ENCODE measurements around the gene ZNF71.
"Not testable (repeated sequence)": the region's sequence is repeated elsewhere in the genome, so short reads cannot be mapped to it uniquely, and the experiment has no call there.

ZNF71 gene

GRCh38 chr19:56623006-56623405 lies 27.9 kb downstream of the ZNF71 start:
- DNase-seq: no peak

DNA sequence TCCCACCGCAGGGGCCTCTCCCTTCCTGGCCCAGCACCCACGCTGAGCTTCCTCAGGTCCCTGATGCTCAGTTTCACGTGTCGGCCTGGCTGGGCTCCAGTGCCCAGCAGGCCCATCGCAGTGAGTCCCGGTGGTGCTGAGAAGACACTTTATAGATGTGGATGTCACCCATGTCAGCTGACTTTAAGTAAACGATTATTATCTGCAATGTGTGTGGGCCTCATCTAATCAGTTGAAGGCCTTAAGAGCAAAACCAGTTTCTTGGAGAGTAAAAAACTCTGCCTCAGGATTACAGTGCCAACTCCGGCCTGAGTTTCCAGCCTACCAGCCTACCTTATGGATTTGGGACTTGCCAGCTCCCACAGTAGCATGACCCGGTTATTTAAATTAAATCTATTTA lies 30.6 kb downstream of the ZNF71 start:
- no peak for DNase-seq

DNA sequence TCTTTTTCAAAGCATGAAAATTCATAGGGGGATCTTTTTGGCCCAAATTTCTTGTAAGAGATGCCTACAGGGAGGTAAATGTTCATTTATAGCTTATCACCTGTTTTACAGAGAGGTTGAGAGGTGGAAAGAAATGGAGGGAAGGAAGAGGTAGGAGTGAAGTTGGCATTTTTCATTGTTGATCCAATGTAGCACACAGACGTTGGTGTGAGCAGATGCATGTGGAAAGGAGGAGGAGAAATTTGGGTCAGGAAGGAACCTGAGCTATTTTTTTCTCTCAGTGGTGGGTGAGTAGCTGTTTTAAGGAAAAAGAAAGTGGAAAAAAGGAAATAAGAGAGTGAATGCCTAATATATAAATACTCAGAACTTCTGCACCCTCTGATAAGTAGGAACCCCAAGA lies 37.9 kb downstream of the ZNF71 start:
- DNase-seq: no peak

GRCh38 chr19:56637976-56638555 lies 43.0 kb downstream of the ZNF71 start:
- peak; percentile 89 for DNase-seq

DNA sequence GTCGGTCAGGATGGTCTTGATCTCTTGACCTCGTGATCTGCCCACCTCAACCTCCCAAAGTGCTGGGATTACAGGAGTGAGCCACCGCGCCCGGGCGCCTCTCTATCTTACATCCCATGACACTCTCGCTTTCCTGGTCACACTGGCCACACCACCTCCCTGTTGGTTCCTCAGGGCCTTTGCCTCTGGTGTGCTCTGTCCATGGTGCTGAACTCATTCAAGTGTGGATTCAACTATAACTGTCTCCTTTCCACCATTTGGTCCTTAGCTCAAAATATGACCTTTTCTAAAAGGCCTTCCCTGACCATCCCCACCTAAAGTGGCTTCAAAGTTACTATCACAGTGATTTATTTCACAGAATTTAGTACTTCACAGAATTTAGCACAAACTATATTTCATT lies 44.1 kb downstream of the ZNF71 start:
- DNase-seq: no peak

GRCh38 chr19:56642711-56643459 lies 47.8 kb downstream of the ZNF71 start, which contains the start of gene SMIM17:
TSS of gene SMIM17 (plus strand) at chr19:56643159. CDS start at chr19:56645668, 2,509 bp downstream.
- no peak for DNase-seq

DNA sequence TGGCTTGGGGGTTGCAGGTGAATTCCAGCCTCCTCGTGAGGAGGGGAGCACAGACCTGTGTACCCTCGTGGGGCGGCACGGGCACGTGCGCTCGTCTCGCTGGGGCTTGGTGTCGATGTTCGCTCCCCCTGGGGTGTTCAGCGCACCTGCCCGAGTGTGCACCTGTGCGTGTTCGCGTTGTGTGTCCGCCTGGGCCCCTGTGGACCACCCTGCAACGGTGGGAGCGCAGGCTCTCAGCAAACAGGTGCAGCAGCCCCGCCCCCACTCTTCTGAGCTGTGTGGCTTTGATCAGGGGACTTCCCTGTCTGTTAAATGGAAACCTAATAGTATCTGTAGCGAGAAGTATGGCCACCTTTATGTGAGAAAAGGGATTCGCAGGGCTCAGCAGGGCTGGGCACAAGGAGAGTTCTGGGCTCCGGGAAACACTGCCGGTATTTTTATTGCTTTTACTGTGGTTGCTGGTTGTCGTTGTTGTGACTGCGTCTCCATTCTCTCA lies 48.4 kb downstream of the ZNF71 start:
- DNase-seq: no peak

DNA sequence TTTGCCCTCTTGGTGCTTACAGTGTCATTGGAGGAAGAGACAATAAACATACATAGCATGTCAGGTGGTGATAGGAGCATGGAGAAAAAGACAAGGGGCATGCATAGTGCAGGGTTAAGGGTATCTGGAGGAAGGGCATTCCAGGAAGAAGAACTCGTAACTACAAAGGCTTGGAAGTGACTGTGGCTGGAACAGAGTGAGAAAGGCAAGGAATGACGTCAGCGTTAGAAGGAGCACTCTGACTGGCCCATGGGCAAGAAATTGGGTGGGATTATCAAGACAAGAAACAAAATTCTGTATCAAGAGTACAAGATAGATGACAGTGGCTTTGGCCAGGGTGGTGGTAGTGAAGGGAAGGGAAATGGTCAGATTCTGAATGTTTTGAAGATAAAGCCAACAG lies 59.0 kb downstream of the ZNF71 start:
- no peak for DNase-seq

DNA sequence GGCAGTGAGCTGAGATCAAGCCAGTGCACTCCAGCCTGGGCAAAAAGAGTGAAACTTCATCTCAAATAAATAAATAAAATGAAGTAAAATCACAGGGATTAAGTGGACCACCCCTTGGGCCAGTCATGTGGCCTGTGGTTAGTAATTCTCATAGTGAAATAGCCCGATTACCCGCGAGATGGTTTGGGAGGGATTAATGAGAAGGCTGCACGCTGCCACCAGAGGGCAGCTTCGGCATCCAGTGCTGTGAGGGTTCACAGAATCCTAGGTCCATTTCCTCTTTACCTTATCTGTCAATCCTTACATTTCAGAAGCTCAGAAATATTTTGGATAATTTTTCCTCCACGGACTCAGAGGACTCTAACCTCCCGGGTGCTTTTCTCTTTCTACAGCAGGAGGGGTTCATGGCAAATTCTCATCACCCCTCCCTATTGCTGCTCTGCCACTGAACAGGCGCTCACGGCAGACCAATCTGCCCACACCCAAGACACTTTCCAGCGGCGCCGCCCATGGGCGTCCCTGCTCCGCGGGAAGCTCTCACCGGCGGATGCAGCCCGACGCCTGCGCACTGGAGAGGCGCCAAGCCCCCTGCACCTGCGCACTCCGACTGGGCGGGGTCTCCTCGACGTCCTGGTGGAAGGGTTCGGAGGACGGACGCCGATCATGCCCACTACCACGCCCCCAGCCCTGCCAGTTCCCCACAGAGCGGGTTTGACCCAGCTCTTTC lies 65.4 kb downstream of the ZNF71 start:
- no peak for DNase-seq

DNA sequence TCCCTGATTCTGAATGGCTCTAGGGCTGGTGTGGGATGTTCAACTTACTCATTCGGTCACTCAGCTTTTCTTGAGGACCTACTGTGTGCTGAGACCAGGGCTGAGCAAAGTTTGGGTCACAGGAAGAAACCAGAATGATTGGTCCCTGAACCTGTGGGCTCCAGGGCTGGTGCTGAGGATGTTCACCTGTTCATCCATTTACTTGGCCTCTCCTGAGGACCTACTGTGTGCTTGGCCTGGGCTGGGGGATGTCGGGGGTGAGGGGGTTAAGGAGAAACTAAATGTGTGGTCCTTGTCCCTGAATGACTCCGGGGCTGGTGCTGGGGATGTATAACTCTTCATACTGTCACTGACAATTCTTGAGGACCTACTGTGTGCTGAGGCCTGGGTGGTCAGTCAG lies 66.1 kb downstream of the ZNF71 start:
- DNase-seq: no peak

DNA sequence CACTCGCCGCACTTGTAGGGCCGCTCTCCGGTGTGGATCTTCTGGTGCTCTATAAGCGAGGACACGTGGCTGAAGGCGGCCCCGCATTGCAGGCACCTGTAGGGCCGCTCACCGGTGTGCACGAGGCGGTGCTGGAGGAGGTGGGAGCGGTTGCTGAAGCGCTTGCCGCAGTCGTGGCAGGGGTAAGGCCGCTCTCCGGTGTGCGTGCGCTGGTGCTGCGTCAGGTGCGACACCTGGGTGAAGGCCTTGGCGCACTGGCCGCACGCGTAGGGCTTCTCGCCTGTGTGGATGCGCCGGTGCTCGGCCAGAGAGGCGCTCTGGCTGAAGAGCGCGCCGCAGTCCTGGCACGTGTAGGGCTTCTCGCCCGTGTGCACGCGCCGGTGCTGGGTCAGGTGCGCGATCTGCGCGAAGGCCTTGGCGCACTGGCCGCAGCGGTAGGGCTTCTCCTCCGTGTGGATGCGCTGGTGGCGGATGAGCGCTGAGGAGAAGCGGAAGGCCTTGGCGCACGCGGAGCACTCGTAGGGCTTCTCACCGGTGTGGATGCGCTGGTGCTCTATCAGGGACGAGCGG lies 68.9 kb downstream of the ZNF71 start:
- no peak for DNase-seq

GRCh38 chr19:56664511-56664910 lies 69.4 kb downstream of the ZNF71 start:
- no peak for DNase-seq

GRCh38 chr19:56667311-56667870 lies 72.3 kb downstream of the ZNF71 start:
- no peak for DNase-seq

- no peak for DNase-seq
These were observed 73.6 kb downstream of the ZNF71 start for GRCh38 chr19:56668676-56669075.

DNA sequence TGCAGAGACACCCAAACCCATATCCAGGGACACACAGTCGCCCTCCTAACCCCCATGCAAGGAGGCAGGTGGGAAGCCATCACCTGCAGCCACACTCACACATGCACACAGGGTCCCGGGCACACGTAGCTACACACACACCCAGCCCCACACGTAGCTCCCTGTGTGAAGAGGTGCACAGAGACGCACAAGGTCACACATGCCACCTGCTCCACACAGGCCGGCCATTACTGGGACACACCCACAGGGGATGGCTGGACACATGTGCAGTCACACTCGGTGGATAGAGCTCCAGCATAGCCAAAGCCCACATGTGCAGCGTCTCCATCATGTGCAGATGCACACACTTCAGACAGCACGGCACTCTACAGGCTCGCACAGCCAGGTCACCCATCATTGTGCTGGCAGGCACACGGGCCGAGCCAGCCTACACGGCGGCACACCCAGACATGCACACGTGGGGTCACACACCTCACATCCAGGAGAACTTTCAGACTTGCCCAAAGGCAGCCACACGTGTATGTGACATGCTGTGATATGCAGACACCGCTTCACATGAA lies 75.4 kb downstream of the ZNF71 start:
- DNase-seq: no peak

DNA sequence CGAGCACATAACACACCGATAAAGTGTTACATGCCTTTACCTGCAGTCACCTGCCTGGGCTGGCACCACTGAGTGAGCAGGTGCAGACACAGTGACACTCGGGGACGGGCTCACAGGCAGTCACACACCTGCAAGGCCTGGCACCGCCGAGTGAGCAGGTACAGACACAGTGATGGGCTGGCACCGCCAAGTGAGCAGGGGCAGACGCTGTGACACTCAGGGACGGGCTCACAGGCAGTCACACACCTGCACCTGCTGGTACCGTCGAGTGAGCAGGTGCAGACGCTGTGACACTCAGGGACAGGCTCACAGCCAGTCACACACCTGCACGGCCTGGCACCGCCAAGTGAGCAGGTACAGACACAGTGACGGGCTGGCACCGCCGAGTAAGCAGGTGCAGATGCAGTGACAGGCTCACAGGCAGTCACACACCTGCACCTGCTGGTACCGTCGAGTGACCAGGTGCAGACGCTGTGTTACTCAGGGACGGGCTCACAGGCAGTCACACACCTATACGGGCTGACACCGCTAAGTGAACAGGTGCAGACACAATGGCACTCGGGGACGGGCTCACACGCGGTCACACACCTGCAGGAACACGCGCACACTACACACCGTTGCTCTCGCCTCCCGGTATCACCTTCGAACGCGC lies 76.0 kb downstream of the ZNF71 start:
- no peak for DNase-seq

DNA sequence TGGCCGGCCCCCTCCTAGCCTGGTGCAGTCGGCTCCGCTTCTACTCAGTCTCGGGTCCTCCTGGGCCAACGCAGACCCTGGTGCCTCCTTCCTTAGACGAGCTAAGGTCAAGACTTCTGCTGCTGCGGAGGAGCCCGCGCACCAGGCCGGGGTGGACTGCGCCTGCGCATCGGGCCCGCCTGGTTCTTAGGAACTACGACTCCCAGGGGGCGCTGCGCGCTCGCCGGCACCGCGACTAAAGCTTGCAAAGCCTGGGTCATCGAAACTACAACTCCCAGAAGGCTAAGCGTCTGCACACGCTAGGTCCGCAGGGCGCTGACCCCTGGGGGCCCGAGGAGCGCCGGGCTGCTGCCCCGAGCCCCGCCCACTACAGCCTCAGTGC lies 76.5 kb downstream of the ZNF71 start, which contains the start of gene ZNF835:
Gene ZNF835, minus strand, starts transcription at position 145 of the 382 bp plus-strand sequence. CDS start 6,559 bp downstream, outside the sequence.
- peak; percentile 92 for DNase-seq

DNA sequence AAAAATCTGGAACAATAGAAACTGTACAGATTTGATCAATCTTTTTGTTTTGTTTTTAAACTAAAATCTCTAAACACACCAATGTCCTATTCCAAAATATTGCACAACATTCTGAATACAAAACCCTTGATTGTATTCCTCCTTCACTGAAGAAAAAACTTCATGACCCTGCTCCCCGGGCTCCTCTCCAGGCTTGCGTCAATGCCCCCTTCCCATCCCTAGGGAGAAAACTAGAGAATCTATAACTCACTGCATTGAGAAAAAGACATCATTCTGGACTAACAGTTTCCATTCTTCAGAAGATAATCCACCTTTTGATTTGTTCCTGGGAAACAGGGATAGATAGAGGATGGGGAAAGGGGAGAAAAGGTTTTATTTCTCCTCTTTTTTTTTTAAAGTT lies 77.5 kb downstream of the ZNF71 start:
- DNase-seq: not testable (repeated sequence)
